Measurements from ENCODE around the gene CAMSAP2.

The CAMSAP2 gene

DNA sequence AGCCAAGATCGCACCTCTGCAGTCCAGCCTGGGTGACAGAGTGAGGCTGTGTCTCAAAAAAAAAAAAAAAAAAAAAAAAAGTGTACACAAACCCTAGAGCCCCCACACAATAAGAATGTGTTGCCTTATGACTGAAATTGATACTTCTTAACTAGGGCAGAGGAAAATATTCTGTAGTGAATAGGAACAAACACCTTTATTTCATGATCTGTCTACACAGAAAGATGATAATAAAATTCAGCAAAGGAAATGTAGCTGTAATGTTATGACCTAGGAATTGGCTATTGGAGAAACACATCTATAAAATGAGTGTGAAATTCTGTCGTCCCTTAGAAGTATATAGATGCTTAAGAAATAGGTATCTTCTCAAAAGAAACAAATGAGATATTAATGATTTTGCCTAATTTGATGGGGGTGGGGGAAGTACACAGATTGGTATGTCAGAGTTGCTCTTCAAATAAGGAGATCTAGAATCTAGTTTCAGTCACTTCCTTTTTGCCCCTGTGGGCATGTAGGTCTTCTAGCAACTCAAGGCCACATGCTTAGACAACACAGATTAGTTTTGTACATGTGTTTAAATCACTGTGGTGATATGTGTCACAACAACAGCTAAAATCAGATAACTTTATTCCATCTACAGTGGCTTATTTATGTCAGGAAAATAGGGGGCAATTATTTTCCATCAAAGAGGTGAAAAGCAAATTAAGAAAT is 123.4 kb downstream of the CAMSAP2 start:
- TF ChIP-seq, protein P1, sequence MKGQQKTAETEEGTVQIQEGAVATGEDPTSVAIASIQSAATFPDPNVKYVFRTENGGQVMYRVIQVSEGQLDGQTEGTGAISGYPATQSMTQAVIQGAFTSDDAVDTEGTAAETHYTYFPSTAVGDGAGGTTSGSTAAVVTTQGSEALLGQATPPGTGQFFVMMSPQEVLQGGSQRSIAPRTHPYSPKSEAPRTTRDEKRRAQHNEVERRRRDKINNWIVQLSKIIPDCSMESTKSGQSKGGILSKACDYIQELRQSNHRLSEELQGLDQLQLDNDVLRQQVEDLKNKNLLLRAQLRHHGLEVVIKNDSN (IDR thresholded peaks at IDR 0.05): no peak
- TF ChIP-seq, protein P2, sequence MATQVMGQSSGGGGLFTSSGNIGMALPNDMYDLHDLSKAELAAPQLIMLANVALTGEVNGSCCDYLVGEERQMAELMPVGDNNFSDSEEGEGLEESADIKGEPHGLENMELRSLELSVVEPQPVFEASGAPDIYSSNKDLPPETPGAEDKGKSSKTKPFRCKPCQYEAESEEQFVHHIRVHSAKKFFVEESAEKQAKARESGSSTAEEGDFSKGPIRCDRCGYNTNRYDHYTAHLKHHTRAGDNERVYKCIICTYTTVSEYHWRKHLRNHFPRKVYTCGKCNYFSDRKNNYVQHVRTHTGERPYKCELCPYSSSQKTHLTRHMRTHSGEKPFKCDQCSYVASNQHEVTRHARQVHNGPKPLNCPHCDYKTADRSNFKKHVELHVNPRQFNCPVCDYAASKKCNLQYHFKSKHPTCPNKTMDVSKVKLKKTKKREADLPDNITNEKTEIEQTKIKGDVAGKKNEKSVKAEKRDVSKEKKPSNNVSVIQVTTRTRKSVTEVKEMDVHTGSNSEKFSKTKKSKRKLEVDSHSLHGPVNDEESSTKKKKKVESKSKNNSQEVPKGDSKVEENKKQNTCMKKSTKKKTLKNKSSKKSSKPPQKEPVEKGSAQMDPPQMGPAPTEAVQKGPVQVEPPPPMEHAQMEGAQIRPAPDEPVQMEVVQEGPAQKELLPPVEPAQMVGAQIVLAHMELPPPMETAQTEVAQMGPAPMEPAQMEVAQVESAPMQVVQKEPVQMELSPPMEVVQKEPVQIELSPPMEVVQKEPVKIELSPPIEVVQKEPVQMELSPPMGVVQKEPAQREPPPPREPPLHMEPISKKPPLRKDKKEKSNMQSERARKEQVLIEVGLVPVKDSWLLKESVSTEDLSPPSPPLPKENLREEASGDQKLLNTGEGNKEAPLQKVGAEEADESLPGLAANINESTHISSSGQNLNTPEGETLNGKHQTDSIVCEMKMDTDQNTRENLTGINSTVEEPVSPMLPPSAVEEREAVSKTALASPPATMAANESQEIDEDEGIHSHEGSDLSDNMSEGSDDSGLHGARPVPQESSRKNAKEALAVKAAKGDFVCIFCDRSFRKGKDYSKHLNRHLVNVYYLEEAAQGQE (IDR thresholded peaks at IDR 0.05; ENCODE audit: low read depth): no peak
- no peak for TF ChIP-seq YY1 (IDR thresholded peaks at IDR 0.05; ENCODE audit: low read depth)
- TF ChIP-seq MAX (IDR thresholded peaks at IDR 0.05): no peak
- no peak for TF ChIP-seq RAD21 (IDR thresholded peaks at IDR 0.05; ENCODE audit: low read depth)
- TF ChIP-seq EGR1 (IDR thresholded peaks at IDR 0.05): no peak
- TF ChIP-seq NFIC (IDR thresholded peaks at IDR 0.05): no peak
- no peak for TF ChIP-seq TCF12 (IDR thresholded peaks at IDR 0.05; ENCODE audit: low read depth)
- no peak for TF ChIP-seq ZBTB7A (IDR thresholded peaks at IDR 0.05; ENCODE audit: low read depth)
- TF ChIP-seq FOXM1 (IDR thresholded peaks at IDR 0.05; ENCODE audit: borderline replicate concordance, low read depth): no peak
- no peak for TF ChIP-seq TAF1 (IDR thresholded peaks at IDR 0.05; ENCODE audit: low read depth)
- TF ChIP-seq EP300 (IDR thresholded peaks at IDR 0.05; ENCODE audit: borderline replicate concordance): no peak
- TF ChIP-seq CREB1 (IDR thresholded peaks at IDR 0.05; ENCODE audit: low read depth): no peak
- TF ChIP-seq TEAD4 (IDR thresholded peaks at IDR 0.05): no peak
- TF ChIP-seq CEBPB (IDR thresholded peaks at IDR 0.05): no peak

DNA sequence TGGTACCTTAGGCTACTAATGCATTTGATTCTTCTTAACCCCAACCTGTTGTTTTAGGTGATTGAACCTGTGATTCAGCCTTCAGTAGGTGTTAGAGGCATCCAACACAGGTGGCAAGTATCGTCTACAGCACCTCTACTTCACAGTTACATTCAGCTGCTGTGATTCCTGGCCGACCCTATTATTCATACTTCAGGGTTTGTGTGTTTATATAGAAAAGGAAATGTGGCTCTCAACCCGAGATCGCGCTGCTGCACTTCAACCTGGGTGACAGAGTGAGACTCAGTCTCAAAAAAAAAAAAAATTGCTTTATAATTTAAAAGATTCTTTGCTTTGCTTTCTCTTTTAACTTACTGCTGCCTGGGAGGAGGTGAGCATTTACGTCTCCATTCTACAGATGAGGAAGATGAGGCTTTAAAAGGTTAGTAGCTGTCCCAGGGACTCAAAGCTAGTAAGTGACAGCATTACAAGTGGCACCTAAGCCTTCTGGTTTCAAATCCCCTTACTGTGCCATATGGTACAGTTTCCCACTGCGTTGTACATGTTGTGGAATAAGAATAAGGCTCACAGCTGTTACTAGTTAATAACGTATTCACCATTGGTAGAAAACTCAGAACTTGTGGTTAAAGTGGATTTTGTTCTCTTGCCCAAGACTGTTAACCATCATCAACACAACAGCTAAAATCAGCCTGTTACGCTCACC is 124.2 kb downstream of the CAMSAP2 start:
- TF ChIP-seq EGR1 (IDR thresholded peaks at IDR 0.05): no peak
- TF ChIP-seq EP300 (IDR thresholded peaks at IDR 0.05; ENCODE audit: borderline replicate concordance): no peak

- no peak for TF ChIP-seq EP300 (IDR thresholded peaks at IDR 0.05; ENCODE audit: borderline replicate concordance)
- TF ChIP-seq NFIC (IDR thresholded peaks at IDR 0.05): no peak
- no peak for TF ChIP-seq MAX (IDR thresholded peaks at IDR 0.05)
- TF ChIP-seq RAD21 (IDR thresholded peaks at IDR 0.05; ENCODE audit: low read depth): no peak
- TF ChIP-seq FOXM1 (IDR thresholded peaks at IDR 0.05; ENCODE audit: borderline replicate concordance, low read depth): no peak
- TF ChIP-seq, protein P1 (IDR thresholded peaks at IDR 0.05): no peak
- TF ChIP-seq, protein P2 (IDR thresholded peaks at IDR 0.05; ENCODE audit: low read depth): no peak
- no peak for TF ChIP-seq TCF12 (IDR thresholded peaks at IDR 0.05; ENCODE audit: low read depth)
These were observed 127.4 kb downstream of the CAMSAP2 start for GRCh38 chr1:200866116-200866515.

GRCh38 chr1:200866521-200866920 is 127.8 kb downstream of the CAMSAP2 start:
- TF ChIP-seq CEBPB (IDR thresholded peaks at IDR 0.05) (no peak), TCF12 (IDR thresholded peaks at IDR 0.05; ENCODE audit: low read depth) (no peak), TEAD4 (IDR thresholded peaks at IDR 0.05) (no peak), EGR1 (IDR thresholded peaks at IDR 0.05) (no peak), RAD21 (IDR thresholded peaks at IDR 0.05; ENCODE audit: low read depth) (no peak), MAX (IDR thresholded peaks at IDR 0.05) (no peak), TAF1 (IDR thresholded peaks at IDR 0.05; ENCODE audit: low read depth) (no peak), CREB1 (IDR thresholded peaks at IDR 0.05; ENCODE audit: low read depth) (no peak), FOXM1 (IDR thresholded peaks at IDR 0.05; ENCODE audit: borderline replicate concordance, low read depth) (no peak), EP300 (IDR thresholded peaks at IDR 0.05; ENCODE audit: borderline replicate concordance) (no peak), YY1 (IDR thresholded peaks at IDR 0.05; ENCODE audit: low read depth) (no peak), NFIC (IDR thresholded peaks at IDR 0.05) (no peak)
- TF ChIP-seq, protein P1 (IDR thresholded peaks at IDR 0.05): no peak
- TF ChIP-seq, protein P2 (IDR thresholded peaks at IDR 0.05; ENCODE audit: low read depth): no peak

All from Ishikawa (cell line).